Activated CD8-positive, alpha-beta T cell treated with anti-CD3 and anti-CD28 coated beads, Interleukin-2, amount 10 ng/mL, durations not matched to agents 7 days and 5 days (primary cell): ENCODE measurements around the gene AGPAT3. TPM values are rescaled to one million over a fixed set of nuclear protein-coding genes. Genes with fewer than 3 reads are reported as not detected.

Experiments used
- ATAC-seq: fragments of 150-1000 bp; cut with Tn5 transposase; one replicate; pipeline ENCODE4 v1.10.0; 2021; ENCODE audit warnings: moderate library complexity
- CTCF ChIA-PET: fragments of 350-600 bp; sonication (Branson Sonifier 250); formaldehyde crosslinking; loops from one replicate; lab custom pipeline; 2021; ENCODE audit warnings: antibody characterized with exemption; lab: Charles Lee
- POLR2A ChIA-PET: fragments of 350-600 bp; sonication (Branson Sonifier 250); formaldehyde crosslinking; loops from one replicate; lab custom pipeline; 2021; ENCODE audit warnings: antibody characterized with exemption; lab: Charles Lee
- DNase-seq: peaks from one replicate; pipeline ENCODE4 v3.0.0-alpha.2; 2020
- H3K27ac Mint-ChIP-seq: one replicate; pipeline ENCODE4 v1.8.0; 2021; ENCODE audit warnings: mild to moderate bottlenecking, mixed read lengths
- H3K27me3 Mint-ChIP-seq: one replicate; pipeline ENCODE4 v1.8.0; 2021; ENCODE audit warnings: low read depth, mixed read lengths
- H3K36me3 Mint-ChIP-seq: one replicate; pipeline ENCODE4 v1.8.0; 2021; ENCODE audit warnings: low read depth, mixed read lengths
- H3K4me1 Mint-ChIP-seq: one replicate; pipeline ENCODE4 v1.8.0; 2021; ENCODE audit warnings: low read depth, mixed read lengths
- H3K4me3 Mint-ChIP-seq: one replicate; pipeline ENCODE4 v1.8.0; 2021; ENCODE audit warnings: mild to moderate bottlenecking, mixed read lengths
- H3K9me3 Mint-ChIP-seq: one replicate; pipeline ENCODE4 v1.8.0; 2022; ENCODE audit warnings: mixed read lengths; ENCODE audit not compliant: insufficient read depth
- total RNA-seq, 2 experiments: library from RNA; stranded (reverse); gene quantifications; one replicate each; pipeline ENCODE4 v1.2.3, GENCODE V29; 2021

The AGPAT3 gene
- total RNA-seq, 2 experiments from 2014 or later: 70.4 to 72.5 TPM

DNA sequence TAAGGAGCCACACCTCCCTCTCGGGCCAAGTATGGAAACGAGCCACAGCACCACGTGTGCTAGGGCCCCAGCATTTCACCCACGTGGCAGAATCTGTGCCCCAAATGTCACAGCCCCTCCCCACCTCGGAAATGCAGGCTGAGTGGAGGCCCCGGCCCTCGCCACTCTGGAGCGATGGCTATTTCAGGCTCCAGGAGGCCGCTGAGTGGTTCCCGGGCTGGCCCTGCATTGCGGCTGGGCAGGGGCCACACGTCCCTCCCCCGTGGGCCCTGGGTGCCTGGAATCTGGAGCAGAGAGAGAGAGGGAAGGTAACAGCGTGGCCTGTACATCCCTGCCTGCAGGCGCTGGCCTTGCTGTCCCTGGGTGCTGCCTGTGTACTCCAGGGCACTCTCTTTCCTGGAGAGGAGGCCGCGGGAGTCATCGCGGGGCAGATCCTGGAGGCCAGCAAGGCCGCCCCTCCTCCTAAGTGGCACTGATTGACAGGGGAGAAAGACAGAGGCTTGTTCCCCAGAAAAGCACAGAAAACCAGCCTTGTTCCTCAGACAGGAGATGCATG, 79.1 kb downstream of the AGPAT3 start:
- Mint-ChIP-seq H3K27ac (no peak overlapping the region), H3K27me3 (no peaks in the 10 kb centered on the region), H3K9me3 (peaks cover 11% of the 10 kb centered on the region), H3K36me3 (peaks cover 26% of the 10 kb centered on the region), H3K4me3 (no peak overlapping the region), H3K4me1 (peaks cover 4% of the 10 kb centered on the region)
- DNase-seq: no peak
- ATAC-seq: no peak
- ChIA-PET CTCF (no interaction called here), POLR2A (no interaction called here)

DNA sequence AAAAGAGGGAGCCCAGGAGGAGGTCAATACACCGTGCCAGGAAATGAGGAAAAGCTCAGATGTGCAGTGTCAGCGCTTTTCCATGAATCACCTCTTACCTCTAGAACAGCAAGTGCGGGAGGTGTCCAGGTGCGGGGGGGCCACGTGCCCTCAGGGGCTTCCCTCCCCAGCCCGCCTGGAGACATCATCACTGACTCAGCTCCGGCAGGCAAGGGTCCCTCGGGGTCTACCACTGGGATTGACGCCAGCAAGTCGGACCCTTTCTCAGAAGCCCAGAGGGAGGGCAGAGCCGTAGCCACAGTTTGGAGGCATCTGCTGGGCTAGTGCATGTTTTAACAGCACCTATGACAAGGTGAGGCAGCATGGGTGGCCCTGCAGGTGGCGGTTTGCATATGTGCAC, 79.7 kb downstream of the AGPAT3 start:
- H3K36me3 Mint-ChIP-seq: peaks cover 32% of the 10 kb centered on the region
- DNase-seq (no peak), ATAC-seq (no peak)
- peaks cover 15% of the 10 kb centered on the region for H3K9me3 Mint-ChIP-seq
- no peaks in the 10 kb centered on the region for H3K27me3 Mint-ChIP-seq
- peaks cover 7% of the 10 kb centered on the region for H3K4me1 Mint-ChIP-seq
- no peak overlapping the region for H3K27ac Mint-ChIP-seq
- ChIA-PET CTCF (no interaction called here), POLR2A (no interaction called here)
- no peak overlapping the region for H3K4me3 Mint-ChIP-seq

DNA sequence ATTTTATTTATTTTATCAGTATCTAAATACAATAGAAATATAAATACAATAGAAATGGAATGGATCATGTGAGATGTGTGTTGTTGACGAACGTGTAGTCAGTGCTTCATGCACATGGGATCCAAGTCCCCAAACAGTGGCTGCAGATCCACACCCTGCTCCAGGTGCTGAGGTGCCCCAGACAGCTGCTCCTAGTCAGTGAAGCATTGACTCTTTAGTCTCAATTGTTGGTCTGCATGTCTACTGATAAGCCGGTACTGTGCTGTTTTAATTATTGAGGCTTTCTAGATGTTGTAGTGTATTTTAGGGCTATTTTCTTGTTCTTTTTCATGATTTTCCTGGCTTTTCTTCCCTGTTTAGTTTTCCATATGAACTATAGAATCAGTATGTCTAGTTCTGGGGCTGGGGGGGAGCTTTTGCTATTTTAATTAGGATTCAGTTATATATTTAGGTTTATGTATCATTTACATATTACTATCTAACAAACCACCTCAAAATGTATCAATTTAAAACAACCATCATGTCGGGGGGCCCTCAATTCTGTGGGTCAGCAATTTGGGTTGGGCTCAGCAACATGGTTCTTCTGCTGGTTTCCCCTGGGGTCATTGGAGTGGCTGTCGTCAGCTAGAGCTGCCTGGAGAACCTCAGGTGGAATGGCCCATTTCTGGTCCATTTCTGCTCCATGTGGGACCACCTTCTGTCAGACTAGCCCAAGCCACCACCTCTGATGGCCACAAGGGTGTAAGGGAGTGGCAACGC, 83.9 kb downstream of the AGPAT3 start:
- CTCF ChIA-PET: interaction anchor here (1.1 to 2.7 kb wide), 2 partner anchors 10 to 55 kb away, joined by 4 to 15 read pairs; no protein-coding TSS in a partner anchor

DNA sequence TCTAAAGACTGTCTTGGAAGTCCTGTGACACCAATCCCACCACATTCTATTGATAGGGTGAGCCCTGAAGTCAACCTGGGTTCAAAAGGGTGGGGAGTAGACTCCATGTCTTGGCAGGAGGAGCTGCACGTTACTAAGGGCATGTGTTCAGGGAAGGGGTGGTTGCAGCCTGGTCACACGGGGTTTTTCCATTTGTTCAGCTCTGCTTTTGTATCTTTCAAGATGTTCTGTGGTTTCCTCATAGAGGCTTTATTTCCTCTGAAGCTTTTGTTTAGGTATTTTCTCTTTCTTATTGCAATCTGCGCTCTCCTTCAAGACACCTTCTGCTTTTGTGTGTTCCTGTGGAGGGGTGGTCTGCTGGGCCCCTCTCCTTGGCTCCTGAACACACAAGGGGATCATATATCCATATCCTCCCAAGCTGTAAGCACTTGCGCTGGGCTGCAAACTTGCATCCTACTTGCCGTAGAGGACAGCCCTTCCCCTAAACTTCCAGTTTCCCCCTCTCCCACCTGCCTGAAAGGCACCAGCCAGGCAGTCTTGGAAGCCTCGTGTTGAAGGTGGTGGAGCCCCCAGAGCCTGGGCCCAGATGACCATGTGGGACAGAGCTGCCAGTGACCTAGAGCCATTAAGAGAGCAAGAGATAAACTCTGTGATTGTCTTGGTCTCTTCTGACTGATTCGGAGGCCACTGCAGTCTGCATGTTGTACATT, 84.6 kb downstream of the AGPAT3 start:
- H3K9me3 Mint-ChIP-seq: peaks cover 18% of the 10 kb centered on the region
- POLR2A ChIA-PET: no interaction called here
- H3K4me3 Mint-ChIP-seq: no peak overlapping the region
- ATAC-seq: peak; percentile 33
- H3K4me1 Mint-ChIP-seq: peaks cover 12% of the 10 kb centered on the region
- no peak for DNase-seq
- peaks cover 42% of the 10 kb centered on the region for H3K36me3 Mint-ChIP-seq
- H3K27ac Mint-ChIP-seq: peak overlapping the region; percentile 77
- no peaks in the 10 kb centered on the region for H3K27me3 Mint-ChIP-seq
- CTCF ChIA-PET: interaction anchor here (1.1 to 2.7 kb wide), 2 partner anchors 11 to 56 kb away, joined by 4 to 15 read pairs; no protein-coding TSS in a partner anchor

More for the DNA sequence above, 83.9 kb downstream of the AGPAT3 start:
- Mint-ChIP-seq H3K4me3 (no peak overlapping the region), H3K36me3 (peaks cover 42% of the 10 kb centered on the region), H3K9me3 (peaks cover 18% of the 10 kb centered on the region), H3K4me1 (peaks cover 12% of the 10 kb centered on the region), H3K27me3 (no peaks in the 10 kb centered on the region), H3K27ac (peak overlapping the region; percentile 77)
- POLR2A ChIA-PET: no interaction called here
- no peak for DNase-seq
- no peak for ATAC-seq

DNA sequence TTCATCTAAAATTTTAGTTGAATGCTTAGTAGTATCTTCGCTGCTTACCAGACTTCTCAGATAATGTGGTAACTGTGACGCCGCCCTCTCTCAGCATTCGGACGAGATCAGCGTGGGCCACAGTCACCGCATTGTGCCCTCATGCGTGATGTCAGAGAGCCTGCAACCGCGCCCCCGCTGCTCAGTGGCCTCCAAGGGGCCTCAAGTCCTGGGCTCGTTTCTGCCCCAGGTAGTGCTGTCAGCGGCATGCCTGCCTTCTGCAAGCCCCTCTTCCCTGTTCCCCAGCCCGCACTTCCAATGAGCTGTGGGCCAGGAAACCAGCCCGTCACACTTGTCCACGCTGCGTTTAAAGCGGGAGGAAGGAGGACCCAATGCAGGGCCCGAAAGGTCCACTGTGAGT, 85.5 kb downstream of the AGPAT3 start:
- DNase-seq (no peak), ATAC-seq (no peak)
- no peaks in the 10 kb centered on the region for H3K27me3 Mint-ChIP-seq
- H3K4me1 Mint-ChIP-seq: peaks cover 12% of the 10 kb centered on the region
- H3K36me3 Mint-ChIP-seq: peaks cover 42% of the 10 kb centered on the region
- ChIA-PET CTCF (no interaction called here), POLR2A (no interaction called here)
- H3K27ac Mint-ChIP-seq: no peak overlapping the region
- H3K4me3 Mint-ChIP-seq: no peak overlapping the region
- H3K9me3 Mint-ChIP-seq: peaks cover 18% of the 10 kb centered on the region

DNA sequence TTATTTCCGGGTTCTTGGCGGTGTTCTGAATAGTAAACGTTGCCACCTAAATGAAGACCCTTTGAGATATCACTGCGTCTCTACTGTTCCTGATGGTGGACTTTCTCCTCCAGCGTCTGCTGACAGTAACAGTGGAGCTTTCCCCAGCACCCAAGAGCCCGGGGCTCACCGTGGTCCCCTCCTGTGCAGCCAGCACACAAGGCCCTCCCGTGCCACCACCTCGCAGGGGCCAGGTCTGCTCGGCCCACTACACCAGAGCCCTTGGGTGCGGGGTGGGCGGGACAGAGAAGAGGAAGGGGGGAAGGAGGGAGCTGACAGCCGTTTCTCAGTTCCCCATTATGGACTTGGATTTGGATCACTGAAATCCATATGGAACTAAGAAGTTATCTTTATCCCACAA, 85.9 kb downstream of the AGPAT3 start:
- Mint-ChIP-seq H3K27me3 (no peaks in the 10 kb centered on the region), H3K36me3 (peaks cover 42% of the 10 kb centered on the region), H3K4me1 (peaks cover 12% of the 10 kb centered on the region), H3K9me3 (peaks cover 18% of the 10 kb centered on the region), H3K27ac (no peak overlapping the region), H3K4me3 (no peak overlapping the region)
- ATAC-seq (no peak), DNase-seq (no peak)
- CTCF ChIA-PET: no interaction called here
- POLR2A ChIA-PET: no interaction called here

DNA sequence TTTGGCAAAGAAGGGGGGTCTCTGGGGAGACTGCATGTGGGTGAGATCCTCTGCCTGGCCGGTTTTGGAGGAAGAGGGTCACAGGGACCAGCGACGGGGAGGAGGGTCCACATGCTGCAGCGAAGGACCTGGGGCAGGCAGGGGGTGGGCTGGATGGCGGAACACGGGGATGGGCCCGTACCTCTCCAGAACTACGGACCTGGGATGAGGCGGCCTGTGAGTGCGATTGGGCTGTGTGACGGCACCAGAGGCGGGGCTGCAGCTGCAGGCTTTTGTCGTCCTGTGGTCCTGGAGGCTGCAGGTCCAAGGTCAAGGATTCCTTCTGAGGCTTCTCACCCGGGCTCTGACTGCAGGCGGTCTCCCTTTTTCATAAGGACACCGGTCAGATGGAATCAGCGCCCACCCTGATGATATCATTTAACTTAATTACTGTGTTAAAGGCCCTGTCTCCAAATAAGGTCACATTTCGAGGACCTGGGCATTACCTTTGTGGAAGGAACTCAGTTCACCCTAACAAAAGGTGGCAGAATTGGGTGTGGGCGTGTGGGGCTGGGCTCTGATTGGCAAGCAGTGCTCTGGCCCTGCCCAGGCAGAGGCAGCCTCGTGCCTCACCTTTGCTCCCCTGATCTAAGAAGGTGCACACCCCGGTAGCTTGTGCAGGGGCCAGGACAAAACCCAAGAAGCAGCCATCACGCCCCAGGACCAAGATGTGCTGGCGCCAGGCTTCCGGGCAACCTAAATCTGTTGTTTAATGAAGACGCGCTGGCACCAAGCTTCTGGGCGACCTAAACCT, 87.1 kb downstream of the AGPAT3 start:
- ATAC-seq (no peak), DNase-seq (no peak)
- ChIA-PET CTCF (interaction anchor here (0.6 kb wide), 1 partner anchor 11 kb away, joined by 3 read pairs; no protein-coding TSS in a partner anchor), POLR2A (no interaction called here)
- Mint-ChIP-seq H3K9me3 (peaks cover 18% of the 10 kb centered on the region), H3K27me3 (no peaks in the 10 kb centered on the region), H3K4me3 (no peak overlapping the region), H3K27ac (no peak overlapping the region), H3K4me1 (peaks cover 14% of the 10 kb centered on the region), H3K36me3 (peaks cover 33% of the 10 kb centered on the region)

DNA sequence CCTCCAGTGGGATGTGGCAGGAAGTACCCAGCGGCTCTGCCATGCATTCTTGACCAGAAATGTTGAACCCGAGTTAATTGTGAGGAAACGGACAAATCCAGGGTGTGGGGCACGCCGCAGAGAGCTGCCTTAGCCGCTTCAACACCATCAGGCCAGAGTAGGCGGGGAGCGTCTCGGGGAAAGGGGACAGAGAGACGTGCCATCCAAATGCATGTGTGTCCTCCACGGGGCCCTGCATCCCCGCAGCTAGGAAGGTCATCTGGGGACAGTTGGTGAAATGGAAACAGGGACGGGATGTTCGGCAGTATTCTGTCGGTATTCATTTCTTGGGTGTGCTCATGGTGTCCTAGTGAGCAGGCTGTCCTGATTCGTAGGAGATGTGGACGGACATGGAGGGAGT, 88.0 kb downstream of the AGPAT3 start:
- POLR2A ChIA-PET: no interaction called here
- Mint-ChIP-seq H3K27me3 (no peaks in the 10 kb centered on the region), H3K4me1 (peaks cover 14% of the 10 kb centered on the region), H3K36me3 (peaks cover 26% of the 10 kb centered on the region), H3K27ac (no peak overlapping the region), H3K4me3 (no peak overlapping the region), H3K9me3 (peaks cover 14% of the 10 kb centered on the region)
- DNase-seq (no peak), ATAC-seq (no peak)
- CTCF ChIA-PET: interaction anchor here (0.6 to 1.6 kb wide), 2 partner anchors 12 to 14 kb away, joined by 3 to 6 read pairs; no protein-coding TSS in a partner anchor

DNA sequence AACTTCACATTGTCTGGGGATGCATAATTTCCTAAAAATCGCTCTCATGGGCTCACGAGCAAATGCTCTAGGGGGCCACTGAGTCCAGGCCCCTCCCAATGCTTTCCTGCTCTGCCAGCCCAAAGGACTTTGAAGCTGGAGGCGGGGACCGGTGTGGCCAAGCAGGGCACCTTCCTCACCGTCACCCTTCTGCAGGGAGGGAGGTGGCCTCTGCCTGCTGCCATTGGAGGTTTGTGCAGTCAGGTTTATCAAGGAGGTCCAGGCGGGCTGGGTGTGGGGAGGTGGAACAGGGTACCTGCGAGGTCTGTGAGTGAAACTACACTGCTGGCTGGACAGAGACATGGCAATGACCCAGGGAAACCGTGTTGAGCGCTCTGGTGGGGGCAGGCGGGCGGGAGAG, 89.0 kb downstream of the AGPAT3 start:
- POLR2A ChIA-PET: no interaction called here
- H3K27ac Mint-ChIP-seq: no peak overlapping the region
- H3K4me3 Mint-ChIP-seq: no peak overlapping the region
- ATAC-seq (no peak), DNase-seq (no peak)
- peaks cover 9% of the 10 kb centered on the region for H3K9me3 Mint-ChIP-seq
- peaks cover 14% of the 10 kb centered on the region for H3K4me1 Mint-ChIP-seq
- H3K36me3 Mint-ChIP-seq: peaks cover 17% of the 10 kb centered on the region
- CTCF ChIA-PET: interaction anchor here (1.1 to 1.6 kb wide), 2 partner anchors 15 to 19 kb away, joined by 3 to 6 read pairs; no protein-coding TSS in a partner anchor
- H3K27me3 Mint-ChIP-seq: no peaks in the 10 kb centered on the region

DNA sequence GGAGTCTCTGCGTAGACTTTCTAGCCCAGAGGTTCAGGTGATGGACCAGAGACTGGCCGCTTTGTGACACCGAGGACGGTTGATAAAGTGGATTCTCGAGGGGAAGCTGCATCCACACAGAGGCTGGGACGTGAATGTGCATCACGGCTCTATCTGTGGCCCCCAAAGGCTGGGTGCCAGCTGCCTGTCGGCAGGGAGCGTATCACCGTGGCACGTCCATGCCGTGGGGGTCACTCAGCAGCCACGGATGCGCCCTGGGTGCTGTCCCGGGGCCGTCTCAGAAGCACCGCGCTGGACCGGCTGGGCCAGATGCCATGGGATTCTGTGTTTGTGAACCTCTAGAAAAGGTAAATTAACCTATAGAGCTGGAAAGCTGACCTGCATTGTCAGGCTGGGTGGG, 89.9 kb downstream of the AGPAT3 start:
- Mint-ChIP-seq H3K4me1 (peaks cover 6% of the 10 kb centered on the region), H3K9me3 (peaks cover 2% of the 10 kb centered on the region), H3K4me3 (no peak overlapping the region), H3K27ac (no peak overlapping the region), H3K36me3 (peaks cover 9% of the 10 kb centered on the region), H3K27me3 (no peaks in the 10 kb centered on the region)
- DNase-seq (no peak), ATAC-seq (no peak)
- ChIA-PET POLR2A (no interaction called here), CTCF (interaction anchor here (0.5 to 1.6 kb wide), 3 partner anchors 16 to 20 kb away, joined by 3 to 6 read pairs (median 3); no protein-coding TSS in a partner anchor)

DNA sequence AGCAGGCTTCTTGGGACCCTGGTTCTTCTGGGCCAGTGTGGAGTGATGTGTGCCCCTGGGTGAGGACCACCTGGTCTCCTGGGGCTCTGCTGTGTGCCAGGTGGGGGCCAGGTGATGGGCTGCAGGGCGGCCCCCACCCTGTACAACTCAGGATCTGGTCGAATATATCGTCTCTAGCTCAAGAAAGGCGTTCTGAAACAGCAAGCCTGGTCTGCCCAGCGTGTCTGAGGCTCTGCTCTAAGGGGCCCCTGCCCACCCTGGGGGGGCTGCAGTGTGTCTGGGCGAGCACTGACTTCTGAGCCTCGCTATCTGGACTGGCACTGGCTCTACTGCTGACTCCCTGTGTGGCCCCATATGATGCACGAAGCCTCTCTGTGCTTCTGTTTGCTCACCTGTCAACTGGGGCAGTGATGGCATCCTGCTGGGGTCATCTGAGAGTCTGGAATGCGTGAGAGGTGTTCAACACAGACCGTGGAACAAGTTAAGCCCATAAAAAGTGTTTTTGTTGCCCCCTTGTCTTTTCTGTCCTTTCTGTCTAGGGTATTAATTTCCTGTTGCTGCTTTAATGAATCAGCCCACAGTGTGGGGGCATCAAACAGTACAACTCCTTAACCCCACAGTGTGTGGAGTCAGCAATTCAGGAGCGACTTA, 91.1 kb downstream of the AGPAT3 start:
- Mint-ChIP-seq H3K27me3 (no peaks in the 10 kb centered on the region), H3K4me3 (no peak overlapping the region), H3K9me3 (no peaks in the 10 kb centered on the region), H3K36me3 (peaks cover 11% of the 10 kb centered on the region), H3K27ac (no peak overlapping the region), H3K4me1 (peaks cover 3% of the 10 kb centered on the region)
- CTCF ChIA-PET: no interaction called here
- DNase-seq: no peak
- no peak for ATAC-seq
- POLR2A ChIA-PET: interaction anchor here (1.0 kb wide), 1 partner anchor 171 kb away, joined by 3 read pairs; no protein-coding TSS in a partner anchor
